Stimulated activated naive CD8-positive, alpha-beta T cell treated with anti-CD3 and anti-CD28 coated beads, Interleukin-15, amount 100 ng/mL, for 72 hours (primary cell): ENCODE results near the gene TMEM106C.

Source experiments
- ATAC-seq: fragments of 150-1000 bp; cut with Tn5 transposase; 2 replicates; pipeline ENCODE4 v1.10.0; 2021; ENCODE audit warnings: mild to moderate bottlenecking, moderate library complexity
- DNase-seq, 2 donors: peaks; one replicate each; pipeline ENCODE4 v3.0.0; 2021 to 2022
- H3K27ac Mint-ChIP-seq, 2 donors: one replicate each; pipeline ENCODE4 v1.8.0; 2022; ENCODE audit warnings: mild to moderate bottlenecking in 2 of 2, mixed read lengths in 2 of 2, moderate library complexity in 2 of 2
- H3K27me3 Mint-ChIP-seq: one replicate; pipeline ENCODE4 v1.8.0; 2022; ENCODE audit warnings: mixed read lengths
- H3K4me1 Mint-ChIP-seq: one replicate; pipeline ENCODE4 v1.8.0; 2022; ENCODE audit warnings: mild to moderate bottlenecking, mixed read lengths
- H3K4me3 Mint-ChIP-seq, 2 donors: one replicate each; pipeline ENCODE4 v1.8.0; 2022; ENCODE audit warnings: mild to moderate bottlenecking in 2 of 2, mixed read lengths in 2 of 2, moderate library complexity in 1 of 2
- H3K9me3 Mint-ChIP-seq, 2 donors: one replicate each; pipeline ENCODE4 v1.8.0; 2022; ENCODE audit warnings: mixed read lengths in 2 of 2

Gene TMEM106C

DNA sequence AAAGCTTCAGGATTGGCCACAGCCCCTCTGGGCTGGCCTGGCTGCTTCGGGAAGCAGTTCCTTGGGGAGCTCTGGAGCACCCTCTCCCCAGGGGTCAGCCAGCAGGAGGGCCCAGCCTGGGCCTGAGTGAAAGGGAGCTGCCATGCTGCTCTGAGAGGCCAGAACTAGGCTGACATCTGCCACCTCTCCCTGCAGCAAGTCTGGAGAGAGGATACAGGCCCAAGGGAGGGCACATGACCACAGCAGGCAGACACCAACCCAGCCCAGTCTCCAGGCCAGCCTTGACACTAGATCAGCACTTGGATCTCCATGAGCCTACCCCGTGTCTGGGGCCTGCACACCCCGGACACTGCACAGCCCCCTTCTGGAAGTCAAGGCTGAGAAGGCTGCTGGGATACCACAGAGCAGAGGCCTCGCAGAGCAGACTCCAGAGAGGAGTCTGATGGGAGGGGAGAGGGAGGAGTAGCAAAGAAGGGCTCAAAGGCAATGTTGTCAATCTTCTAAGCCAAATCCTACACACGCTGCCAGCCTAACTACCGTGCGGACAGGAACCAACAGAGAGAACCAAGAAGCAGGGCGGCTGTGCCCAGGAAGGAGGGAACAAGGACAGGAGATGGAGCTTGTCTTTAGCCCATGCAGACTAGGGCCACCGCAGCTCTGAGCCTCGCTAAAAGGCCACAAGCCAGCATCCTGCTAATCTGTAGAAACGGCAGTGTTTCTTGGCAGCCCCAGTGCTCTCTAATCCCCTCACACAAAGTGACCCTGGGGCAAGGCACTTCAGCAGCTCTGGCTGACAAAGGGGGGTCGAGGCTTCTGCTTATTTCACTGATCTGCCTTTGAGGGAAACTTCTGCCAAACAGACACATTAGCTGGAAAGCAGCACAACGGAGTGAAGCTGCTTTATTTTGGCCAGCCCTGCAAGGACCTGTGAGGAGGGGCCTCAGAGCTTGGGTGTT, 28.0 kb downstream of the TMEM106C start:
- peaks cover 32% of the 10 kb centered on the region for H3K4me1 Mint-ChIP-seq
- no peak overlapping the region for H3K4me3 Mint-ChIP-seq
- H3K9me3 Mint-ChIP-seq: no peaks in the 10 kb centered on the region
- DNase-seq (no peak), ATAC-seq (no peak)
- H3K27ac Mint-ChIP-seq: peak overlapping the region in 1 of 2 donors; percentile 43
- H3K27me3 Mint-ChIP-seq: peaks cover 85% of the 10 kb centered on the region

DNA sequence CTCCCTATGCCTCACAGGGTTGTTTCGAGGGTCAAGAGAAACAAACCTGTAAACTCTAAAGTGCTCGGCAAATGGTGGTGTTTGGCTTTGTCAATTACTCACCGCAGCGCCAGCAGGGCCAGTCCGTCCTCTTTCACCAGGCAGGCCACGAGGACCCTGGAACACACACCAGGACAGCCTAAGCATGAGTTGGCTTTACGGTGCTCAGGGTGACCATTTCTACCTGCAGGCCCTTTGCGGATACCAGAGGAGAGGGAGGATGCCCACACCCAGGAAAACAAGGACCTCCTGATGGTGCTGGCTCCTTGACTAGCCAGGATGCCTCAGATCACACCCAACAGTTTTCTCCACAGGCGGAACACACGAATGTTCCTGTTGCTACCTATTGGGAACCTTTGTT, 29.4 kb downstream of the TMEM106C start:
- H3K27me3 Mint-ChIP-seq: peaks cover 79% of the 10 kb centered on the region
- DNase-seq (no peak), ATAC-seq (no peak)
- H3K9me3 Mint-ChIP-seq: no peaks in the 10 kb centered on the region
- no peak overlapping the region for H3K4me3 Mint-ChIP-seq
- H3K4me1 Mint-ChIP-seq: peaks cover 32% of the 10 kb centered on the region
- H3K27ac Mint-ChIP-seq: no peak overlapping the region

DNA sequence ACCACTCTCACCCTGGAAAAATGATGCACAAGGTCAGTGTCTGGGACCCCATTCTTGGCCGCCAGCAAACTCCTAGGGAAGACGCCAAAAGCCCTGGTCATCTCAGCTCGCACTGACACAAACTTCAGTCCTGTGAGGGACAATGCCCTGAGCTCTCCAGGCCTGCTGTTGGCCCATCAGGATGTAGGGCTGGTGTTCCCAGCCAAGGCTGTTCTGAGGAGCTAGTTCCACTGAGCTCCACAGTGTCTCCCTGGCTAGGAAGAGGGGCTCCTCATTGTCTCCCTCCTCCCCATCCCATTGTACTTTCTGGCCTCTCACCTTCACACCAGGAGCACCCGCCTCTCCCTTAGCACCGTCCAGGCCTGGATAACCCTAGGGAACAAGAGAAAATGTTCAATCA, 30.1 kb downstream of the TMEM106C start:
- DNase-seq: peak in 1 of 2 donors; percentile 4
- Mint-ChIP-seq H3K4me3 (no peak overlapping the region), H3K9me3 (no peaks in the 10 kb centered on the region), H3K27me3 (peaks cover 79% of the 10 kb centered on the region), H3K4me1 (peaks cover 29% of the 10 kb centered on the region), H3K27ac (no peak overlapping the region)
- no peak for ATAC-seq

DNA sequence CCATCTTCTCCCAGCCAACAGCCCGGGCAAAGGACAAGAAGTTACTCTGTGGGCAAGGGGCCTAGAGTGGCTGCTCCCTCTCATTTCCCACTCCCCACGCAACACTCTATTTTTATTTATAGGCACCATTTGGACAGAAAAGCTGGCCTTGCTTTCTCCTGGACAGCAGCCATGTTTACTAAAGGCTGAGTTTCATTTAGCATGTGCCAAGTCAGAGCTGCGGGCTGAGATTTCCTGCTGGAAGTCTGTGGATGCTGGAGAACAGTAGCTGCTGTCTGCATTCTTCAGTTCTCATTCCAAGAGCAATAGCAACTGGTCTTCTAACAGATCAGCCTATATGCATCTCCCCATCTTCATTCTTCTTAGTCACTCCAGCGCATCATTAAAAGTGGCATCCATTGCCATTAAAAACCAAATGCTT, 32.6 kb downstream of the TMEM106C start:
- ATAC-seq (no peak), DNase-seq (no peak)
- H3K27me3 Mint-ChIP-seq: peaks cover 91% of the 10 kb centered on the region
- H3K4me1 Mint-ChIP-seq: peaks cover 7% of the 10 kb centered on the region
- no peak overlapping the region for H3K27ac Mint-ChIP-seq
- H3K9me3 Mint-ChIP-seq: no peaks in the 10 kb centered on the region
- H3K4me3 Mint-ChIP-seq: no peak overlapping the region

DNA sequence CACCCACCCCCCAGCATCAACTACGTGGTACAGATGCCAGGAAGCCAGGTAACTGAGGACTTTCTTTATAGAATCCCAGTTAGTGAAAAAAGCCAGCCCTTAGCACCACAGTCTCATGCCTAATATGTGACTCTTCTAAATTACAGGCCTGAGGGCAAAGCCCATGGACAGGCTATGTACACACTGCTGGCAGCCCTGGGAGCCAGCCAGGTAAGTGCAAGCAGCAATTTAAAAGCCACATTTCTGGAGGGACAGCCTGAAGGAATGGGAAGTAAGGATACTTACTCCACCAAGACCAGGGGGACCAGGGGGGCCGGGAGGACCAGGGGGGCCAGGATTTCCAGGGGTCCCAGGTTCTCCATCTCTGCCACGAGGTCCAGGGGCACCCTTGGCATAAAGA, 33.9 kb downstream of the TMEM106C start:
- Mint-ChIP-seq H3K27me3 (peaks cover 91% of the 10 kb centered on the region), H3K4me1 (peaks cover 16% of the 10 kb centered on the region), H3K4me3 (no peak overlapping the region), H3K9me3 (no peaks in the 10 kb centered on the region), H3K27ac (no peak overlapping the region)
- ATAC-seq (no peak), DNase-seq (no peak)

DNA sequence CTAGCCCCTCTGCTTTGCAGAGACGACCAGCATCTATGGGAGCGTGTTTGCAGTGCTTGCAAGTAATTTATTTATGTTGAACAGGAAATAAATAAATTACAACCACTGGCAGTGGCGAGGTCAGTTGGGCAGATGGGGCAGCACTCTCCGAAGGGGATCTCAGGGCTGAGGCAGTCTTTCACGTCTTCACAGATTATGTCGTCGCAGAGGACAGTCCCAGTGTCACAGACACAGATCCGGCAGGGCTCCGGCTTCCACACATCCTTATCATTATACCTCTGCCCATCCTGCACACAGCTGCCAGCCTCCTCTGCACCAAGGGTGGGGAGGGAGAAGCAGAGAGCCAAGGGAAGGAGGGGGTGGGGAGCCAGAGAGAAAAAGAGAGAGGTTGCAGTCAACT, 36.4 kb downstream of the TMEM106C start:
- Mint-ChIP-seq H3K4me3 (no peak overlapping the region), H3K27me3 (peaks cover 91% of the 10 kb centered on the region), H3K4me1 (peaks cover 35% of the 10 kb centered on the region), H3K27ac (no peak overlapping the region), H3K9me3 (no peaks in the 10 kb centered on the region)
- DNase-seq (no peak), ATAC-seq (no peak)

DNA sequence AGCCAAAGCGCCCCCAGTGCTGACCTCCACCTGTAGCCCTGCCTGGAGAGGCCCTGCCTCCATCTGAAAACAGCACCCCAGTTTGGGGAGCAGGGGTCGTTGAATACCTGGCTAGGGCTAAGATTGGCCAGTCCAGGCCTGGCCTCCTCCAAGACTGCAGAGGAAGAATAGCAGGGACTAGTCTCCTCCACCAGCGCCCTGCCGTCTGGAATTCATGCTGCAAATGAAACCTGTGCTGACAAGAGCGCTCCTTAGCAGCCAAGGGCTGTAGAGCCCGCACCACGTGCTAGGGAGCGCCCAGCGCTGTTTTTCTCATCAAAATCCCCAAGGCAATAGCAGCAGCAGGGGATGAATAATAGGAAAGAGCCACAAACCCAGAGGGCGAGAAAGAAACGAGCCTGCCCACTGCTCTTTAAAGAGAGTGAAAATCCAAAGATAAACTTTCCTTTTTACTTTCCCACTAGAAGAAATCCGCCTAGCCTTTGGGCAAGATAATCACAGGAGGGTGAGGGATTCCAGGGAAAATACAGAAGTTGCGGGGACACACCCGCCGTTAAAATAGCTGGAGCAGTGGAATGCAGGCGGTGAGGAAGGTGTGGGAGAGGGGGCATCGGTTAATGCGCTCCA, 37.6 kb downstream of the TMEM106C start:
- peak overlapping the region in 1 of 2 donors; percentile 30 for H3K27ac Mint-ChIP-seq
- DNase-seq (no peak), ATAC-seq (no peak)
- H3K9me3 Mint-ChIP-seq: no peaks in the 10 kb centered on the region
- H3K4me3 Mint-ChIP-seq: peak overlapping the region; percentile 78 to 84
- peaks cover 91% of the 10 kb centered on the region for H3K27me3 Mint-ChIP-seq
- peaks cover 45% of the 10 kb centered on the region for H3K4me1 Mint-ChIP-seq

DNA sequence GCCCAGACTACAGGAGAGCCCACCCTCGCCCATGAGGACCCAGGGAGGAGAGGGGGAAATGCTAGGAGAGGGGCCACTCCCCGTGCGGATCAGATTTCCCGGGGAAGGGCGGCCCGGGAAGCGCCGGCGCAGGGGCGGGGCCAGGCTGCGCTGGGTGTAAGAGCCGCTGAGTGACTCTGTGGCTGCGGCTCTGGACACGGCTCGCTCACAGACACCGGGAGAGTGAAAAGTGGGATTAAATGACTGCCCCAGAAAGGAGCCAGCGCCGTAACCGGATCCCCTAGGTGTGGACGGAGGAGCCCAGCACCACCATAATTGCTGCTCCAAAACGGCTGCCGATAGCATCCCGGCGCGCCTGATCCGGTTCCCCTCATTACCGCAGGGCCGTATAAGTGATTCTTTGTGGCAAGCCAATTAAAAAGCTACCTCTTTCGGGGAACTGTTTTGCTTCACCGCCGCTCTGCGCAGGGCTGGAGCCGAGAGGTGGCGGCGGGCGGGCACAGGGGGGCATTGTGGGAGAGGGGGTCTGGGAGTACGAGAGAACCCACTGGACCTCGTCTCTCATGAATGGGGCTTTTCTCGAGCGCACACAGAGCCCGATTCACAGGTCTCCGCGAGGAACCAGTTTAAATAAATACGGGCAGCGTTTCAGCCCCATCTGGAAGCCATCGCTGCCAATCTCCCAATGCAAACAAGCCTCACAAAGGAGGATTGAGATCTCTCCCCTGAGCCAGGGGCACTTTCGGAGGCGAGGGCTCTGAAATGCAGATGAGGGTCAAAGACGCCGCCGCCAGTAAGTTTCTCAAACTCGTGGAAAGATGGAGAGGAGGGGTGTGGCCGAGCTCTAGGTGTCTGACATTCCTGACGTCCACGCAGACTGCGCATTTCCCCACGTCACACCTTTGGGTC, 38.4 kb downstream of the TMEM106C start:
- H3K27ac Mint-ChIP-seq: peak overlapping the region in 1 of 2 donors; percentile 30
- peak overlapping the region; percentile 78 to 84 for H3K4me3 Mint-ChIP-seq
- peaks cover 98% of the 10 kb centered on the region for H3K27me3 Mint-ChIP-seq
- ATAC-seq: peak; percentile 9
- no peaks in the 10 kb centered on the region for H3K9me3 Mint-ChIP-seq
- DNase-seq: no peak
- peaks cover 45% of the 10 kb centered on the region for H3K4me1 Mint-ChIP-seq

DNA sequence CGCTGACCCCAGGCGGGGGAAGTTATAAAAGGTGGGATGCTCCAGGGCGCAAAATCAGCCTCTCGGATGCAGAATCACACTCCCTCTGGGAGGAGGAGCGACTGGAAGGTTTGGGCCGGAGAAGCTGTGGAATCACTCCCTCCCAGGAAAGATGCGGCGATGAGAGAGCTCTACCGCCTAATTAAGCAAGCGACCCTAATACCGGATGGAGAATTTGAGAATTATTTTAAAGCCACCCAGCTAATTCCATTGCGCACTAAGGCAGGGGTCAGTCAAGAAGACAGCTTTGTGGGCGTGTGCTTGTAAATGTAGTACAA, 39.0 kb downstream of the TMEM106C start:
- peak overlapping the region; percentile 78 to 84 for H3K4me3 Mint-ChIP-seq
- DNase-seq (no peak), ATAC-seq (no peak)
- H3K9me3 Mint-ChIP-seq: no peaks in the 10 kb centered on the region
- H3K27me3 Mint-ChIP-seq: peaks cover 100% of the 10 kb centered on the region
- no peak overlapping the region for H3K27ac Mint-ChIP-seq
- H3K4me1 Mint-ChIP-seq: peaks cover 45% of the 10 kb centered on the region

DNA sequence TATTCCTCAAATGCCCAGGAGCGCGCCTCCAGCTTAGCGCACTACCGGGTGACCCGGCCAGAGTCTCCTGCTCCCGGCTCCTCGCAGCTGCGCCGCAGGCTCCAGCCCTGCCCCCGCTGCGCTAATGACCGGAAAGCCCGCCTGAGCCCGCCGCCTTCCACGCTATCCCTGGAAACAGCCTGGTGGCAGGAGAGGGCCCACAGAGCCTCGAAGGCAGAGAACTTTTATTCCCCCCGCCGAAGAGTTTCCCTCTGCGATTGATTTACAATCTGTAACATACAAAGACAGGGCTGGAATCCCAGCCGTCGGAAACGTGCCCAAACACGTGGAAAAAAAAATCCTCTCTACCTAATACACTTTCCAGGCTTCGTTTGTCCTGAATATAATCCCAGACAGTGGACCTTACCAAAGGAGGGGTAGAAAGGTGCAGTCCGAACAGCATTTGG, 39.4 kb downstream of the TMEM106C start:
- H3K27ac Mint-ChIP-seq: no peak overlapping the region
- DNase-seq: no peak
- no peak for ATAC-seq

DNA sequence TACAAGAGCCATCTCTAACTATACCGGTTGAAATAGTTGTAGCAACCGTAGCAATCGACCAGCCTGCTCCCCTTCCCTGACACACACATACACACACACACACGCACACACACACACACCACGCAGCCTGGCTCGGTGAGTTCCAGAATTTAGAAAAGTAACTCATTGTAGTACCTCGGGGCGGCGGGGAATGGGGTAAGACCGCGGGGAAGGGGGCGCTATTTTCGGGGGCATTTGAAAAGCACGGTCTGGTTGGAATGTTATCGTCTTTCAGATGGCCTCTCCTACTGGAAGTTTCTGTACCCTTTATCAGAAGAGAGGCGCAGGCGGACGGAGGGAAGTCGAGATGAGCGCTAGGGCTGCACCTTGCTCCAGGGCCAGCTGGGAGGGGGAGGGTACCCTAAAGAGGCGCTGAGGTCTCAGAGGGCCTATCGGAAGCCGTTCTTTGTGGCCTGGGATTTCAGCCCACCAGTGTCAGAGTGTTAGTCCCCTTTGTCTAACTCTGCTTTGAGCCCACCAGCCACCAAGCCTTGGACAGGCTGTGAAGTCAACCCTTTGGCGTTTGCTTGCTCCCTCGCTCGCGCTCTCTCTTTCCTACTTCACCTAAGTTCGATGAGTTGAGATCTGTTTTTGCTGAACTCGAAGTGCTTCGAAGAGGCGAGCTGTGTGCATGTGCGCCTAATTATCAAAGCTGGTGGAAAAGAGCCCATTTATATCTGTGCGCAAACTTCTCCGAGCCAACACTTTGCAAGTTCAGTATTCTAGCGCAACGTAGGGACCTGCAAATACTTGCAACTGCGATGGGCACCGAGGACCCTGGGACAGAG, 40.0 kb downstream of the TMEM106C start:
- no peaks in the 10 kb centered on the region for H3K9me3 Mint-ChIP-seq
- peaks cover 100% of the 10 kb centered on the region for H3K27me3 Mint-ChIP-seq
- H3K4me1 Mint-ChIP-seq: peaks cover 45% of the 10 kb centered on the region
- H3K4me3 Mint-ChIP-seq: peak overlapping the region; percentile 78 to 84
- peak; percentile 54 for ATAC-seq
- peak in 1 of 2 donors; percentile 30 for DNase-seq
- no peak overlapping the region for H3K27ac Mint-ChIP-seq

More for the DNA sequence above, 39.4 kb downstream of the TMEM106C start:
- peaks cover 100% of the 10 kb centered on the region for H3K27me3 Mint-ChIP-seq
- H3K4me3 Mint-ChIP-seq: peak overlapping the region; percentile 78 to 84
- peaks cover 45% of the 10 kb centered on the region for H3K4me1 Mint-ChIP-seq
- no peaks in the 10 kb centered on the region for H3K9me3 Mint-ChIP-seq

DNA sequence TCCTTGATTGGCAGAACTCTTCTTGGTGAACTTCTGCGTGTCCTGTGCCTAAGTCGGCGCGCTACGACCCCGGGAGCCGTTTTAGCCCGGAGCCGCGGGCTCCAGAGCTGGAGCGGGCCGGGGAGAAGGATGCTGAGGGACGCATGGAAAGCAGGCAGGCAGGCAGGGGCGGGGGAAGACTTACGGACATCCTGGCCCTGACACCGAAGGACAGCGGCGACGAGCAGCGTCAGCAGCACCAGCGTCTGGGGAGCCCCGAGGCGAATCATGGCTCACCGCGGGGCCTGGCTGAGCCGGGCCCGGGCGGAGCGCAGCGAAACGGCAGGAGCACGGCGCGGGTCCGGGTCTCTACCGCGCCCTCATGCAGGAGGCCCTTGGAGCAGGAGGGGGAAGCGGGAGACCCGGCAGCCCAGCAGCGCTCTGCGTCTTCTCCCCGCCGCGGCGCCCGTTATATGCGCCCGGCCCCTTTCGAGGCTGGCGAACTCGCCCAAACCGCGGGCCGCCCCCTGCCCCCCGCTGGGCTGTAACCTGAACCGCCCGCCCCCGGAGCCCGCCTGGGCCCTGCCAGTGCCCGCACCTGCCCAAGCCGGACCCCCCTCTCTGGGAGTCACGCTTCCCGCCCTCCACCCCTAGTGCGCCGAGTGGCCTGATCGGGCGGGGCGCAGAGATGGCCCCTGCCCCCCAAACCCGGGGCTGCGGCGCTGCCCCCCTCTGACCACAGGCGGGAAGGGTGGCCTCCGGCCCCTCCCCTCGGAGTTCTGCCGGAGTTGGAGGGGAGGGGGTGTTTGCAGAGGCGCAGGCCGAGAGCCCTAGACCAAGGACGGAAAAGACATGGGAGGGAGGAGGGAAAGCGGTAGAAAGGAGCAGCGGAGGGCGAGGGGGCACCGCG, 40.9 kb downstream of the TMEM106C start, which contains the start of gene COL2A1:
Gene COL2A1 (minus strand): TSS at position 424 of the 889 bp plus-strand sequence. CDS start 155 bp downstream, at position 269.
- DNase-seq (peak; percentile 34 to 37), ATAC-seq (peak; percentile 72)
- no peaks in the 10 kb centered on the region for H3K9me3 Mint-ChIP-seq
- no peak within 1 kb of the TSS for H3K27ac Mint-ChIP-seq
- H3K27me3 Mint-ChIP-seq: peaks cover 100% of the 10 kb centered on the region
- H3K4me3 Mint-ChIP-seq: peak within 1 kb of the TSS; percentile 78 to 84
- peaks cover 45% of the 10 kb centered on the region for H3K4me1 Mint-ChIP-seq

DNA sequence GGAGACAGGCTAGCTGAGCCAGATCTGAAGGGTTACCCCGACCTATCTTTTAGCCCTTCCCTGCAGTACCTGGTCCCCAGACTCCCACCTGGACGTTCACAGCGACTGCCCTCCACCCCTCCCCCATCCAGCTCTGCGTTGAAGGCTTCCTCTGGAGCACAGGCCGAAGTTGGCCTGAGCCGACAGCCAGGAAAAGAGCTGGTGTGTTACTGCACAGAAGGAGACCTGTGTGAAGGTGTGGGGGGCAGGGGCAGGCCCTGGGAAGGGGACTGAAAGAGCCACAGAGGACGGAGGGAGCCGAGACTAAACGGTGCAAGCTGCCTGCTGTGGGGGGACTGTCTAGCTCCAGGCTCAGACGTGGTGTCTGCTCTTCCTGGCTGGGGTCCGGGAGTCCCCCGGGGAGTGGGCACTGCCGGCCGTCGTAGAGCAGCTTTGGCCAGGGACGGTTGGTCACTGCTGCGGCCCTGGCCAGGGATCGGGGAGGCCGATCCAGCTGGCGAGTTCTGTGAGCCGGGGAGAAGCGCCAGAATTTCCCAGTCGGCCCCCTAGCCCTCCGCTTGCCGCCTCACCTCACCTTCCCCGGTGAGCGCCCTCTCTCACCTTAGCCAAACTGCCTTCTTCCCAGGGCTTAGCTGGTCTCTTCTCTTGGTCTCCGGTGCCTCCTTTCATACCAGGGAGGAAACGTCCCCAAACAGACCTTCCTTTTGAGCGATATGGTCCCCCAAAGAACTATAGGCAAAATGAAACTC, 41.8 kb downstream of the TMEM106C start:
- H3K27me3 Mint-ChIP-seq: peaks cover 100% of the 10 kb centered on the region
- ATAC-seq: no peak
- H3K4me3 Mint-ChIP-seq: peak overlapping the region; percentile 49 to 68
- no peak overlapping the region for H3K27ac Mint-ChIP-seq
- peaks cover 45% of the 10 kb centered on the region for H3K4me1 Mint-ChIP-seq
- H3K9me3 Mint-ChIP-seq: no peaks in the 10 kb centered on the region
- DNase-seq: no peak
